GM23338 (cell line): ENCODE data around the gene TTC28. TPM values are rescaled to one million over a fixed set of nuclear protein-coding genes. Genes with fewer than 3 reads are reported as not detected.
"Not testable (repeated sequence)": the region's sequence is repeated elsewhere in the genome, so short reads cannot be mapped to it uniquely, and the experiment has no call there.

Source experiments
- ATAC-seq: fragments of 200-7000 bp; cut with Tn5 transposase; 3 replicates; pipeline ENCODE4 v1.9.1; 2020
- DNase-seq: peaks from one replicate; pipeline ENCODE4 v3.0.0-alpha.2; 2015; ENCODE audit warnings: low spot score
- H2AFZ ChIP-seq: fragments of 200-600 bp; sonication (generic); 2 replicates; pipeline ENCODE4 v1.8.0; 2016; ENCODE audit warnings: antibody characterized with exemption, mild to moderate bottlenecking, moderate library complexity
- H3F3A ChIP-seq: fragments of 200-600 bp; sonication (generic); replicated peaks from 2 replicates; pipeline ENCODE4 v1.8.0; 2017; ENCODE audit warnings: antibody characterized with exemption, mixed run types, low read depth
- H3K27ac ChIP-seq: fragments of 200-600 bp; sonication (generic); 2 replicates; pipeline ENCODE4 v1.6.1; 2016; ENCODE audit warnings: low read depth
- H3K27me3 ChIP-seq: fragments of 200-600 bp; sonication (generic); 2 replicates; pipeline ENCODE4 v1.8.0; 2016; ENCODE audit warnings: mild to moderate bottlenecking, mixed run types, moderate library complexity; ENCODE audit not compliant: insufficient read depth
- H3K36me3 ChIP-seq: fragments of 200-600 bp; sonication (generic); 2 replicates; pipeline ENCODE4 v1.8.0; 2016; ENCODE audit warnings: mild to moderate bottlenecking; ENCODE audit not compliant: insufficient read depth
- H3K4me1 ChIP-seq: fragments of 200-600 bp; sonication (generic); 2 replicates; pipeline ENCODE4 v1.8.0; 2016; ENCODE audit warnings: mild to moderate bottlenecking, moderate library complexity; ENCODE audit not compliant: insufficient read depth
- H3K4me2 ChIP-seq: fragments of 200-600 bp; sonication (generic); 2 replicates; pipeline ENCODE4 v1.7.1; 2017; ENCODE audit warnings: mixed run types
- H3K4me3 ChIP-seq: fragments of 200-600 bp; sonication (generic); 2 replicates; pipeline ENCODE4 v1.6.1; 2016; ENCODE audit warnings: mixed run types
- H3K79me2 ChIP-seq: fragments of 200-600 bp; sonication (generic); replicated peaks from 2 replicates; pipeline ENCODE4 v1.8.0; 2017; ENCODE audit warnings: mild to moderate bottlenecking; ENCODE audit not compliant: insufficient read depth
- H3K9me2 ChIP-seq: fragments of 200-600 bp; sonication (generic); 2 replicates; pipeline ENCODE4 v1.8.0; 2017; ENCODE audit not compliant: insufficient read depth
- H4K20me1 ChIP-seq: fragments of 200-600 bp; sonication (generic); replicated peaks from 2 replicates; pipeline ENCODE4 v1.8.0; 2017; ENCODE audit warnings: mild to moderate bottlenecking; ENCODE audit not compliant: insufficient read depth
- H3K27ac Mint-ChIP-seq: 2 replicates; pipeline ENCODE4 v1.8.0; 2020; ENCODE audit warnings: inconsistent platforms, mild to moderate bottlenecking, moderate library complexity, mixed read lengths
- H3K27me3 Mint-ChIP-seq: 3 replicates; pipeline ENCODE4 v1.8.0; 2022; ENCODE audit warnings: low read depth, mild to moderate bottlenecking, moderate library complexity, mixed read lengths, inconsistent platforms; ENCODE audit not compliant: insufficient read depth, poor library complexity
- H3K36me3 Mint-ChIP-seq: 3 replicates; pipeline ENCODE4 v1.8.0; 2021; ENCODE audit warnings: low read depth, mild to moderate bottlenecking, inconsistent platforms, moderate library complexity, mixed read lengths
- H3K4me1 Mint-ChIP-seq: 3 replicates; pipeline ENCODE4 v1.8.0; 2020; ENCODE audit warnings: mild to moderate bottlenecking, inconsistent platforms, mixed read lengths
- H3K4me3 Mint-ChIP-seq: 3 replicates; pipeline ENCODE4 v1.8.0; 2021; ENCODE audit warnings: moderate library complexity, mild to moderate bottlenecking, inconsistent platforms, mixed read lengths
- H3K9me3 Mint-ChIP-seq: 3 replicates; pipeline ENCODE4 v1.8.0; 2020; ENCODE audit warnings: moderate library complexity, mild to moderate bottlenecking, inconsistent platforms, mixed read lengths
- CREB1 ChIP-seq: fragments of 250-450 bp; sonication (Bioruptor Pico); IDR thresholded peaks from 2 replicates; pipeline ENCODE4 v1.5.0; 2020; ENCODE audit warnings: low read depth, mild to moderate bottlenecking, moderate library complexity
- EZH2phosphoT487 ChIP-seq: fragments of 200-600 bp; sonication (generic); IDR thresholded peaks from one replicate; pipeline ENCODE4 v1.8.1; 2018; ENCODE audit warnings: antibody characterized with exemption; ENCODE audit not compliant: unreplicated experiment
- JUNB ChIP-seq: IDR thresholded peaks from one replicate; pipeline ENCODE4 v1.6.1; 2016; ENCODE audit warnings: antibody characterized with exemption; ENCODE audit not compliant: unreplicated experiment
- NANOG ChIP-seq: IDR thresholded peaks from 2 replicates; pipeline ENCODE4 v1.6.1; 2016; ENCODE audit warnings: antibody characterized with exemption, borderline replicate concordance
- POLR2AphosphoS5 ChIP-seq: IDR thresholded peaks from 2 replicates; pipeline ENCODE4 v1.6.1; 2016; ENCODE audit warnings: antibody characterized with exemption, low read depth
- STAT1 ChIP-seq: IDR thresholded peaks from one replicate; pipeline ENCODE4 v1.6.1; 2016; ENCODE audit warnings: antibody characterized with exemption; ENCODE audit not compliant: unreplicated experiment
- ZNF331 ChIP-seq: fragments of 250-450 bp; sonication (Bioruptor Pico); IDR thresholded peaks from 2 replicates; pipeline ENCODE4 v1.5.0; 2020; ENCODE audit warnings: low read depth, mild to moderate bottlenecking, moderate library complexity
- polyA plus RNA-seq: library from polyadenylated mRNA; unstranded; fragments of >200 nt; fragmentation: Nextera tagmentation; extraction: Ambion mirVana; gene quantifications from 2 replicates; pipeline ENCODE4 v1.2.1, GENCODE V29; 2016
- total RNA-seq: library from RNA; depleted of rRNA; stranded (reverse); fragments of >200 nt; shearing (Covaris generic); gene quantifications from 2 replicates; pipeline ENCODE4 v1.2.3, GENCODE V29; 2014
- TF ChIP-seq, protein P1 (sequence below): IDR thresholded peaks from one replicate; pipeline ENCODE4 v1.6.1; 2018; ENCODE audit warnings: antibody characterized with exemption; ENCODE audit not compliant: unreplicated experiment
- TF ChIP-seq, protein P2 (sequence below): IDR thresholded peaks from 2 replicates; pipeline ENCODE4 v1.6.1; 2016; ENCODE audit warnings: antibody characterized with exemption

The TTC28 gene
- total and polyA plus RNA-seq, 2 experiments from 2014 or later: 4.5 to 16.1 TPM

DNA sequence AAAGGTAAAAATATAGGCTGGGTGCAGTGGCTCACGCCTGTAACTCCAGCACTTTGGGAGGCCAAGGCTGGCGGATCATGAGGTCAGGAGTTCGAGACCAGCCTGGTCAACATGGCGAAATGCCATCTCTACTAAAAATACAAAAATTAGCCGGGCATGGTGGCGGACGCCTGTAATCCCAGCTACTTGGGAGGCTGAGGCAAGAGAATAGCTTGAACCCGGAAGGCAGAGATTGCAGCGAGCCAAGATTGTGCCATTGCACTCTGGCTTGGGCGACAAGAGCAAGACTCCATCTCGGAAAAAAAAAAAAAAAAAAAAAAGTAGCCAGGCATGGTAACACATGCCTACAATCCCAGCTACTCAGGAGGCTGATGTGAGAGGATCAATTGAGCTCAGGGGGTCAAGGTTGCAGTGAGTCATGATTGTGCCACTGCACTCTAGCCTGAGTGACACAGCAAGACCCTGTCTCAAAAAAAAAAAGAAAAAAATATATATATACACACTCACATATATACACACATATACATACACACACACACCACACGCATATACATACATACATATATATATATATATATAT is 112.6 kb downstream of the TTC28 start:
- not testable (repeated sequence) for H3K4me3 ChIP-seq, H3K27ac Mint-ChIP-seq, H2AFZ ChIP-seq, H3K9me2 ChIP-seq, H3K27ac ChIP-seq, DNase-seq, H3K79me2 ChIP-seq, H3K4me2 ChIP-seq, H3K9me3 Mint-ChIP-seq, H3F3A ChIP-seq, H3K27me3 Mint-ChIP-seq, H3K36me3 Mint-ChIP-seq, ATAC-seq, H4K20me1 ChIP-seq, H3K4me1 Mint-ChIP-seq, H3K27me3 ChIP-seq, H3K4me3 Mint-ChIP-seq, H3K36me3 ChIP-seq, H3K4me1 ChIP-seq

DNA sequence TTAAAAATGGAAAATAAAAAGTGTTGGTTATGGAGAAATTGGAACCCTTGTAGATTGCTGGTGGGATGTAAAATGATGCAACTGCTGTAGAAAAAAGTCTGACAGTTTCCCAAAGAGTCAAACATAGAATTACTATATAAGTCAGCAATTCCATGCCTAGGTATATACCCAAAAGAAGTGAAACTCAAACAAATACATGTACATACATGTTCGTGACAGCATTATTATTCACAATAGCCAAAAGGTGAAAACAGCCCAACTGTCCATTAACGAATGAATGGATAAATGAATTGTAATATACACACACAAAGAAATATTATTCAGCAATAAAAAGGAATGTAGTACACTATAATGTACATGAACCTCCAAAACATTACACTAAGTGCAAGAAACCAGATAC is 116.0 kb downstream of the TTC28 start:
- Histone ChIP-seq H3K4me1 (no peaks in the 10 kb centered on the region), H3K36me3 (no peaks in the 10 kb centered on the region), H3K27ac (no peak overlapping the region), H3K27me3 (no peaks in the 10 kb centered on the region), H4K20me1 (no peaks in the 10 kb centered on the region), H3K79me2 (no peaks in the 10 kb centered on the region), H3K9me2 (no peaks in the 10 kb centered on the region), H3K4me3 (no peak overlapping the region), H2AFZ (no peak overlapping the region), H3K4me2 (no peak overlapping the region), H3F3A (no peaks in the 10 kb centered on the region)
- no peak for ATAC-seq
- H3K4me3 Mint-ChIP-seq: no peak overlapping the region
- no peak for TF ChIP-seq ZNF331 (CRISPR knock-in tag)
- TF ChIP-seq STAT1: no peak
- TF ChIP-seq POLR2AphosphoS5: no peak
- H3K27me3 Mint-ChIP-seq: peaks cover 1% of the 10 kb centered on the region
- no peaks in the 10 kb centered on the region for H3K9me3 Mint-ChIP-seq
- no peaks in the 10 kb centered on the region for H3K36me3 Mint-ChIP-seq
- no peak overlapping the region for H3K27ac Mint-ChIP-seq
- no peaks in the 10 kb centered on the region for H3K4me1 Mint-ChIP-seq
- no peak for DNase-seq

DNA sequence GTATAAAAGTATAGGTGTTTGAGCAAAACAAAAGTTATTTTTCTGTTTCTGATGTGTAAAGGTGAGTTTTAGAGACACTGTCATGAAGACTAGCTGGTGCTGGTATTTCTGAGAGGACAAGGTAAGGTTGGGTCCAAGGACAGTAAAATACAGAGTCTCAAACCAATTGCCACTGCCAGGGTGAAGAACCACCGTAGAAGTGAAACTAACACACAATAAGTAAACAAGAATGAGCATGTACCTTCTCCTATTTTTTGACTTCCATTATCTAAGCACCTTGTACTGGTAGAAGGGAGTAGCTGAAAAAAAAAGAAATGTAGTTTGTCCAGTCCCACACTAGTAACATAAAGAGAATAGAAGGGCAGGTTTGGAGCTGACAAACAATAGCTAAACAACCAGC is 117.3 kb downstream of the TTC28 start:
- Histone ChIP-seq H3K79me2 (no peaks in the 10 kb centered on the region), H4K20me1 (no peaks in the 10 kb centered on the region), H3F3A (no peaks in the 10 kb centered on the region), H2AFZ (no peak overlapping the region), H3K4me2 (no peak overlapping the region), H3K27ac (no peak overlapping the region), H3K9me2 (no peaks in the 10 kb centered on the region), H3K4me1 (no peaks in the 10 kb centered on the region), H3K27me3 (no peaks in the 10 kb centered on the region), H3K4me3 (no peak overlapping the region), H3K36me3 (peaks cover 5% of the 10 kb centered on the region; the same call in 1 of the 2 replicates)
- Mint-ChIP-seq H3K4me3 (no peak overlapping the region), H3K36me3 (peaks cover 3% of the 10 kb centered on the region; the same call in 2 of the 3 replicates), H3K4me1 (no peaks in the 10 kb centered on the region), H3K9me3 (peaks cover under 1% of the 10 kb centered on the region; the same call in 1 of the 3 replicates), H3K27ac (no peak overlapping the region), H3K27me3 (peaks cover 2% of the 10 kb centered on the region)
- no peak for DNase-seq
- ATAC-seq: no peak
- TF ChIP-seq NANOG (no peak), JUNB (no peak), CREB1 (CRISPR knock-in tag) (no peak), POLR2AphosphoS5 (no peak), ZNF331 (CRISPR knock-in tag) (no peak), EZH2phosphoT487 (no peak)
- TF ChIP-seq, protein P1, sequence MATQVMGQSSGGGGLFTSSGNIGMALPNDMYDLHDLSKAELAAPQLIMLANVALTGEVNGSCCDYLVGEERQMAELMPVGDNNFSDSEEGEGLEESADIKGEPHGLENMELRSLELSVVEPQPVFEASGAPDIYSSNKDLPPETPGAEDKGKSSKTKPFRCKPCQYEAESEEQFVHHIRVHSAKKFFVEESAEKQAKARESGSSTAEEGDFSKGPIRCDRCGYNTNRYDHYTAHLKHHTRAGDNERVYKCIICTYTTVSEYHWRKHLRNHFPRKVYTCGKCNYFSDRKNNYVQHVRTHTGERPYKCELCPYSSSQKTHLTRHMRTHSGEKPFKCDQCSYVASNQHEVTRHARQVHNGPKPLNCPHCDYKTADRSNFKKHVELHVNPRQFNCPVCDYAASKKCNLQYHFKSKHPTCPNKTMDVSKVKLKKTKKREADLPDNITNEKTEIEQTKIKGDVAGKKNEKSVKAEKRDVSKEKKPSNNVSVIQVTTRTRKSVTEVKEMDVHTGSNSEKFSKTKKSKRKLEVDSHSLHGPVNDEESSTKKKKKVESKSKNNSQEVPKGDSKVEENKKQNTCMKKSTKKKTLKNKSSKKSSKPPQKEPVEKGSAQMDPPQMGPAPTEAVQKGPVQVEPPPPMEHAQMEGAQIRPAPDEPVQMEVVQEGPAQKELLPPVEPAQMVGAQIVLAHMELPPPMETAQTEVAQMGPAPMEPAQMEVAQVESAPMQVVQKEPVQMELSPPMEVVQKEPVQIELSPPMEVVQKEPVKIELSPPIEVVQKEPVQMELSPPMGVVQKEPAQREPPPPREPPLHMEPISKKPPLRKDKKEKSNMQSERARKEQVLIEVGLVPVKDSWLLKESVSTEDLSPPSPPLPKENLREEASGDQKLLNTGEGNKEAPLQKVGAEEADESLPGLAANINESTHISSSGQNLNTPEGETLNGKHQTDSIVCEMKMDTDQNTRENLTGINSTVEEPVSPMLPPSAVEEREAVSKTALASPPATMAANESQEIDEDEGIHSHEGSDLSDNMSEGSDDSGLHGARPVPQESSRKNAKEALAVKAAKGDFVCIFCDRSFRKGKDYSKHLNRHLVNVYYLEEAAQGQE: no peak
- TF ChIP-seq, protein P2, sequence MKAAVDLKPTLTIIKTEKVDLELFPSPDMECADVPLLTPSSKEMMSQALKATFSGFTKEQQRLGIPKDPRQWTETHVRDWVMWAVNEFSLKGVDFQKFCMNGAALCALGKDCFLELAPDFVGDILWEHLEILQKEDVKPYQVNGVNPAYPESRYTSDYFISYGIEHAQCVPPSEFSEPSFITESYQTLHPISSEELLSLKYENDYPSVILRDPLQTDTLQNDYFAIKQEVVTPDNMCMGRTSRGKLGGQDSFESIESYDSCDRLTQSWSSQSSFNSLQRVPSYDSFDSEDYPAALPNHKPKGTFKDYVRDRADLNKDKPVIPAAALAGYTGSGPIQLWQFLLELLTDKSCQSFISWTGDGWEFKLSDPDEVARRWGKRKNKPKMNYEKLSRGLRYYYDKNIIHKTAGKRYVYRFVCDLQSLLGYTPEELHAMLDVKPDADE: no peak
